EH (cell line): ENCODE data around the gene MEGF11.

Experiments used
- DNase-seq: peaks from one replicate; pipeline ENCODE4 v3.0.0-alpha.2; 2015; ENCODE audit warnings: low read depth

MEGF11 gene

GRCh38 chr15:66089049-66089448, 164.5 kb downstream of the MEGF11 start:
- no peak for DNase-seq

GRCh38 chr15:66085128-66085527, 168.4 kb downstream of the MEGF11 start:
- DNase-seq, result no peak

- DNase-seq, result no peak
Measured at GRCh38 chr15:66084704-66085103, 168.8 kb downstream of the MEGF11 start.

GRCh38 chr15:66080717-66081398, 172.7 kb downstream of the MEGF11 start:
- peak; percentile 73 for DNase-seq

GRCh38 chr15:66078929-66079275, 174.6 kb downstream of the MEGF11 start:
- DNase-seq, result no peak

GRCh38 chr15:66078196-66078928, 175.2 kb downstream of the MEGF11 start:
- DNase-seq, result no peak

- no peak for DNase-seq
Measured at GRCh38 chr15:66077320-66077663, 176.3 kb downstream of the MEGF11 start.

- DNase-seq, result no peak
Measured at GRCh38 chr15:66076591-66077319, 176.8 kb downstream of the MEGF11 start.

- no peak for DNase-seq
Measured at GRCh38 chr15:66075947-66076346, 177.6 kb downstream of the MEGF11 start.

GRCh38 chr15:66072616-66073361, 180.8 kb downstream of the MEGF11 start:
- peak; percentile 77 for DNase-seq

GRCh38 chr15:66071921-66072295, 181.6 kb downstream of the MEGF11 start:
- DNase-seq, result peak; percentile 32

- DNase-seq, result peak; percentile 13
Measured at GRCh38 chr15:66071160-66071920, 182.2 kb downstream of the MEGF11 start.

GRCh38 chr15:66070220-66070934, 183.2 kb downstream of the MEGF11 start:
- DNase-seq, result no peak

- no peak for DNase-seq
Measured at GRCh38 chr15:66069751-66070150, 183.8 kb downstream of the MEGF11 start.

- DNase-seq, result no peak
Measured at GRCh38 chr15:66068801-66069200, 184.7 kb downstream of the MEGF11 start.

- DNase-seq, result no peak
Measured at GRCh38 chr15:66067687-66068086, 185.9 kb downstream of the MEGF11 start.

GRCh38 chr15:66066481-66066880, 187.1 kb downstream of the MEGF11 start:
- DNase-seq, result no peak

- no peak for DNase-seq
Measured at GRCh38 chr15:66066005-66066404, 187.5 kb downstream of the MEGF11 start.

GRCh38 chr15:66065325-66065724, 188.2 kb downstream of the MEGF11 start:
- no peak for DNase-seq

GRCh38 chr15:66063147-66063546, 190.4 kb downstream of the MEGF11 start:
- DNase-seq, result no peak

GRCh38 chr15:66057089-66057488, 196.5 kb downstream of the MEGF11 start:
- no peak for DNase-seq
